ENCODE results near the gene USP40.
"Not testable (repeated sequence)": the region's sequence is repeated elsewhere in the genome, so short reads cannot be mapped to it uniquely, and the experiment has no call there.

Gene USP40

GRCh38 chr2:233566141-233566956, at the start of gene USP40:
Gene USP40, minus strand, starts transcription at chr2:233566782. Its CDS starts 1,228 bp downstream, at chr2:233565554.
- DNase-seq (ENCODE audit: low spot score in 2 of 2) = peak; percentile 33 to 58
- Mint-ChIP-seq H3K4me3 (peak within 1 kb of the TSS; percentile 98), H3K36me3 (peaks cover 4% of the 10 kb centered on the region), H3K27me3 (no peaks in the 10 kb centered on the region), H3K27ac (peak within 1 kb of the TSS; percentile 96), H3K9me3 (no peaks in the 10 kb centered on the region), H3K4me1 (peaks cover 11% of the 10 kb centered on the region)
- peak; percentile 80 for ATAC-seq (ENCODE audit: low read depth)

DNA sequence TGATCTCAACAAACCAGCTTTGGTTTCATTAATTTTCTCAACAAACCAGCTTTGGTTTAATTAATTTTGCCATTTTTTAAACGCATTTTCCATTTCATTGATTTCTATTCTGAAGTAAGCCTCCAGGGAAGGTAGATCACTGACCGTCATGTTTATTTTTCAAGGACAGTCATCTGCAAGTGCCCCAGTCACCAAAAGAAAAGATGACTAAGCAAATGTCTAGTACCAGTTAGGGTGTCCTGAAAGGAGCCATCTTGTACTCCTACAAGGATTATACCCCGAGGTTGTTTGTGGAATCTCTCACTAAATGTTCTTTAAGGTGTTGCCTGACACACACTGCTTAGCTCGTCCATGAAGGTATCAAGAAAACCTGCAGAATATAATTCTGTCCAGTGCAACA, 44.7 kb upstream of the USP40 start:
- Mint-ChIP-seq H3K36me3 (peaks cover under 1% of the 10 kb centered on the region), H3K9me3 (peaks cover 8% of the 10 kb centered on the region), H3K27ac (no peak overlapping the region), H3K4me3 (no peak overlapping the region), H3K4me1 (no peaks in the 10 kb centered on the region), H3K27me3 (peaks cover 2% of the 10 kb centered on the region)
- no peak for DNase-seq (ENCODE audit: low spot score in 2 of 2)
- ATAC-seq (ENCODE audit: low read depth) = no peak

DNA sequence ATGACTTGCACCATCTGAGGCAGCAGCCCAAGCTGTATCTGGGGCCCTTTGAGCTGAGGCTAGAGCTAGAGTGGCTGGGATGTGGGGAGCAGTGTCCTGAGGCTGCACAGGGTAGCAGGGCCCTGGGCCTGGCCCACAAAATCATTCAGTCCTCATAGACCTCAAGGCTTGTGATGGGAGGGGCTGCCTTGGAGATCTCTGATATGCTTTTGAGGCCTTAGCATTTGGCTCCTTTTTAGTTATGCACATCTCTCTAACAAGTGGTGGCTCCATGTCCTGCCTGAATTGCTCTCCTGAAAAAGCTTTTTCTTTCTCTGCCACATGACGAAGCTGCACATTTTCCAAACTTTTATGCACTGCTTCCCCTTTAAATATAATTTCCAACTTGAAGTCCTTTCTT, 39.1 kb upstream of the USP40 start:
- peaks cover 9% of the 10 kb centered on the region for H3K27me3 Mint-ChIP-seq
- no peak for DNase-seq (ENCODE audit: low spot score in 2 of 2)
- ATAC-seq (ENCODE audit: low read depth) = no peak
- no peaks in the 10 kb centered on the region for H3K4me1 Mint-ChIP-seq
- H3K27ac Mint-ChIP-seq = no peak overlapping the region
- peaks cover 9% of the 10 kb centered on the region for H3K9me3 Mint-ChIP-seq
- peaks cover 7% of the 10 kb centered on the region for H3K36me3 Mint-ChIP-seq
- H3K4me3 Mint-ChIP-seq = no peak overlapping the region

GRCh38 chr2:233604826-233605225, 38.2 kb upstream of the USP40 start:
- H3K27me3 Mint-ChIP-seq = peaks cover 12% of the 10 kb centered on the region
- no peak for DNase-seq (ENCODE audit: low spot score in 2 of 2)
- peaks cover 5% of the 10 kb centered on the region for H3K9me3 Mint-ChIP-seq
- no peak for ATAC-seq (ENCODE audit: low read depth)
- H3K4me3 Mint-ChIP-seq = no peak overlapping the region
- H3K27ac Mint-ChIP-seq = no peak overlapping the region
- peaks cover 7% of the 10 kb centered on the region for H3K36me3 Mint-ChIP-seq
- no peaks in the 10 kb centered on the region for H3K4me1 Mint-ChIP-seq

GRCh38 chr2:233603520-233603919, 36.9 kb upstream of the USP40 start:
- H3K4me1 Mint-ChIP-seq = no peaks in the 10 kb centered on the region
- H3K27me3 Mint-ChIP-seq = peaks cover 12% of the 10 kb centered on the region
- no peak overlapping the region for H3K27ac Mint-ChIP-seq
- no peak for DNase-seq (ENCODE audit: low spot score in 2 of 2)
- H3K4me3 Mint-ChIP-seq = no peak overlapping the region
- no peak for ATAC-seq (ENCODE audit: low read depth)
- peaks cover 7% of the 10 kb centered on the region for H3K36me3 Mint-ChIP-seq
- peaks cover 5% of the 10 kb centered on the region for H3K9me3 Mint-ChIP-seq

DNA sequence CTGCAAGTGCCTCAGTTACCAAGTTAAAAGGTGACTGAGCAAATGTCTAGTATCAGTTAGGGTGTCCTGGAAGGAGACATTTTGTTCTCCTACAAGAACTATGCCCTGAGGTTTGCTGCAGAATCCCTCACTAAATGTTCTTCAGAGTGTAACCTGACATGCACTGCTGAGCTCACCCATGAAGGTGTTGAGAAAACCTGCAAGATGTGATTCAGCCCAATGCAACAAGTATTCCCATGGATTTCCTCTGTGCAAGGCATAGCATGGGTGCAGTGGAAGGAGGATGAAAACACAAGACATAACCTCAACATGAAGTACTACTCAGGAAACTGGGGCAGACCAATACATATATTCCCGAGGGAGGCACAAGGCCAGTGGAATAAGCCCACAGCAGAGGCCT, 35.5 kb upstream of the USP40 start:
- Mint-ChIP-seq H3K36me3 (peaks cover 7% of the 10 kb centered on the region), H3K4me3 (no peak overlapping the region), H3K27ac (no peak overlapping the region), H3K27me3 (peaks cover 12% of the 10 kb centered on the region), H3K4me1 (no peaks in the 10 kb centered on the region), H3K9me3 (peaks cover 5% of the 10 kb centered on the region)
- DNase-seq (ENCODE audit: low spot score in 2 of 2) = no peak
- no peak for ATAC-seq (ENCODE audit: low read depth)

GRCh38 chr2:233600386-233600785, 33.8 kb upstream of the USP40 start:
- DNase-seq (ENCODE audit: low spot score in 2 of 2) (no peak), ATAC-seq (ENCODE audit: low read depth) (no peak)
- H3K4me3 Mint-ChIP-seq = no peak overlapping the region
- peaks cover 6% of the 10 kb centered on the region for H3K4me1 Mint-ChIP-seq
- peaks cover 7% of the 10 kb centered on the region for H3K36me3 Mint-ChIP-seq
- H3K9me3 Mint-ChIP-seq = peaks cover 2% of the 10 kb centered on the region
- H3K27ac Mint-ChIP-seq = no peak overlapping the region
- peaks cover 12% of the 10 kb centered on the region for H3K27me3 Mint-ChIP-seq

GRCh38 chr2:233598952-233599351, 32.4 kb upstream of the USP40 start:
- peaks cover 8% of the 10 kb centered on the region for H3K4me1 Mint-ChIP-seq
- H3K27me3 Mint-ChIP-seq = peaks cover 14% of the 10 kb centered on the region
- peaks cover 2% of the 10 kb centered on the region for H3K9me3 Mint-ChIP-seq
- H3K27ac Mint-ChIP-seq = no peak overlapping the region
- DNase-seq (ENCODE audit: low spot score in 2 of 2) = no peak
- no peak overlapping the region for H3K4me3 Mint-ChIP-seq
- no peak for ATAC-seq (ENCODE audit: low read depth)
- peaks cover 7% of the 10 kb centered on the region for H3K36me3 Mint-ChIP-seq

- H3K4me1 Mint-ChIP-seq = peaks cover 16% of the 10 kb centered on the region
- ATAC-seq (ENCODE audit: low read depth) (no peak), DNase-seq (ENCODE audit: low spot score in 2 of 2) (no peak)
- no peak overlapping the region for H3K4me3 Mint-ChIP-seq
- peaks cover 3% of the 10 kb centered on the region for H3K36me3 Mint-ChIP-seq
- no peaks in the 10 kb centered on the region for H3K9me3 Mint-ChIP-seq
- no peak overlapping the region for H3K27ac Mint-ChIP-seq
- H3K27me3 Mint-ChIP-seq = peaks cover 11% of the 10 kb centered on the region
Observed at GRCh38 chr2:233597522-233597921, 30.9 kb upstream of the USP40 start.

GRCh38 chr2:233593201-233593600, 26.6 kb upstream of the USP40 start:
- DNase-seq (ENCODE audit: low spot score in 2 of 2) (no peak), ATAC-seq (ENCODE audit: low read depth) (no peak)
- H3K4me3 Mint-ChIP-seq = no peak overlapping the region
- H3K9me3 Mint-ChIP-seq = no peaks in the 10 kb centered on the region
- H3K27me3 Mint-ChIP-seq = peaks cover 4% of the 10 kb centered on the region
- H3K4me1 Mint-ChIP-seq = peaks cover 16% of the 10 kb centered on the region
- H3K27ac Mint-ChIP-seq = no peak overlapping the region
- no peaks in the 10 kb centered on the region for H3K36me3 Mint-ChIP-seq

GRCh38 chr2:233592706-233593105, 26.1 kb upstream of the USP40 start:
- ATAC-seq (ENCODE audit: low read depth) = not testable (repeated sequence)

DNA sequence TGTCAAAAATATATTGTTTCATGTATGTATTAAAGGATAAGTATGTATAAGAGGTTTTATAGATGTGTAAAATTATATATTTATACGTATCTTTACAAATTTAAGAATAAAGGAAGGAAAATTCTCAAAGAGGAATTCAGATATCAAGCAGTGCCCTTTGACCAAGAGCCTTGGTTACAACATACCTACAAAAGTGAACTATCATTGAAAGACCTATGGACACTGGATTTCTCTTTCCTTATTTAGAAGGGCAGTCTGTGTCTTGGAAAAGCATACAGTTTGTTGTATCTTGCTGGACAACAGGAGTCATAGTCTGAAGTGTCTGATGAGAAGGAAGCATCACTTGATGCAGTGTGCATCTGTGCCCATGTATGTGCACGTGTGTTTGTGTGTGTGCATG, 21.8 kb upstream of the USP40 start:
- no peaks in the 10 kb centered on the region for H3K36me3 Mint-ChIP-seq
- no peak overlapping the region for H3K4me3 Mint-ChIP-seq
- H3K27me3 Mint-ChIP-seq = peaks cover 11% of the 10 kb centered on the region
- no peaks in the 10 kb centered on the region for H3K9me3 Mint-ChIP-seq
- ATAC-seq (ENCODE audit: low read depth) (no peak), DNase-seq (ENCODE audit: low spot score in 2 of 2) (no peak)
- H3K4me1 Mint-ChIP-seq = peaks cover 8% of the 10 kb centered on the region
- no peak overlapping the region for H3K27ac Mint-ChIP-seq

More at GRCh38 chr2:233592706-233593105, 26.1 kb upstream of the USP40 start:
- not testable (repeated sequence) for H3K9me3 Mint-ChIP-seq; H3K36me3 Mint-ChIP-seq; H3K27me3 Mint-ChIP-seq; H3K4me3 Mint-ChIP-seq; H3K27ac Mint-ChIP-seq; DNase-seq (ENCODE audit: low spot score in 2 of 2)
- peaks cover 16% of the 10 kb centered on the region for H3K4me1 Mint-ChIP-seq

GRCh38 chr2:233584210-233584609, 17.6 kb upstream of the USP40 start:
- Mint-ChIP-seq H3K4me1 (peaks cover 4% of the 10 kb centered on the region), H3K27ac (no peak overlapping the region), H3K36me3 (no peaks in the 10 kb centered on the region), H3K9me3 (no peaks in the 10 kb centered on the region), H3K27me3 (peaks cover 9% of the 10 kb centered on the region), H3K4me3 (no peak overlapping the region)
- DNase-seq (ENCODE audit: low spot score in 2 of 2) (no peak), ATAC-seq (ENCODE audit: low read depth) (no peak)

GRCh38 chr2:233583217-233583965, 16.8 kb upstream of the USP40 start:
- peak overlapping the region; percentile 53 for H3K4me3 Mint-ChIP-seq

More at GRCh38 chr2:233583217-233583965, 16.8 kb upstream of the USP40 start:
- not testable (repeated sequence) for DNase-seq (ENCODE audit: low spot score in 2 of 2); H3K4me1 Mint-ChIP-seq; H3K36me3 Mint-ChIP-seq; H3K27me3 Mint-ChIP-seq; H3K9me3 Mint-ChIP-seq; ATAC-seq (ENCODE audit: low read depth)
- H3K27ac Mint-ChIP-seq = peak overlapping the region; percentile 66
